ENCODE measurements around the gene KLHL42.
"Not testable (repeated sequence)": the region's sequence is repeated elsewhere in the genome, so short reads cannot be mapped to it uniquely, and the experiment has no call there.

KLHL42 gene

DNA sequence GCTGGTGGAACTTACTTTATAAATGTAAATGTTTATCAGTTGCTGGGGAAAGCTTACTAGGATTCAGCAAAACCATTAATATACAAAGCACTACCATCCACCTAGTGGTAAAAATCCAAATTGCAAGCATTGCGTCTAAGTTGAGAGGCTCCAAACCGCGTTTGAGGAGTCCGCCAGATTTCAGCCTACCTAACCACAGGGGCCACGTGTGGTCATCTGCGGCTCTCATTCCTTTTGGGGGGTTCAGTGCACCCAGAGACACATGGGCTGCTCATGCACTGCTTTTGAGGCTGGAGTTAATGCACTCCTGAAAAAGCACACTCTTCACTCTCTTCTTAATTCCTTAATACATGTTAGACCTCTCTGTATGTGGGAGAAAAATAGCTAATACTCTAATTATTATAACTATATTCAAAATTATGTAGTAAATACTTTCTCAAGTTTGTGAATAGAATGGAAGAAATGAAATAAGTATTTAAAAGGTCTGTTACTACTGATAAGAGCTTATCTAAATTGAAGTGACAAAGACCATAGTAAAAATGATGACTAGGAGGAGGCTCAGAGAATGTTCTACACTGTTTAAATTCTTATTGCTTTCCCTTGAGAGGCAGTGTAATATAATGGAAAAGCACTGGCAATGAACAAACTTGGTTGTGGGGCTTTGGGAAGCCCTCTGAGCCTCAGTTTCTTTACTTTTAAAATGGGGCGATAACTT, 41.4 kb downstream of the KLHL42 start:
- DNase-seq: peak; percentile 97

- no peak for DNase-seq
These were observed 42.2 kb downstream of the KLHL42 start for GRCh38 chr12:27822076-27822712.

DNA sequence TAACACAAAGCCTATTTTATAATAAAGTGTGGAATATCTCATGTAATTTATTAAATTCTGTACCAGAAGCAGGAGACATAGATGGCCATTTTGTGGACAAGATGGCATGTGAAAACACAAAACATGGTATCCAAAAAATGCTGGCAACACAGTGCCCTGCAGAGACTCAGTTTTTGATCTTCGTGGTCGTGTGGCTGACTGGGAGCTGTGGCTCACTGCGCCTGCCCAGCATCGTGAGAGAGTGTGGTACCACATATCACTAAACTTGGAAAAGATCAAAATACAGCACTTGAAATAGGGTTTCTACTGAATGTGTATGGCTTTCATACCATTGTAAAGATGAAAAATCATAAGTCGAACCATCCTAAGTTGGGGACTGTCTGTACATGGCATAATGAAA, 43.0 kb downstream of the KLHL42 start:
- DNase-seq: no peak

DNA sequence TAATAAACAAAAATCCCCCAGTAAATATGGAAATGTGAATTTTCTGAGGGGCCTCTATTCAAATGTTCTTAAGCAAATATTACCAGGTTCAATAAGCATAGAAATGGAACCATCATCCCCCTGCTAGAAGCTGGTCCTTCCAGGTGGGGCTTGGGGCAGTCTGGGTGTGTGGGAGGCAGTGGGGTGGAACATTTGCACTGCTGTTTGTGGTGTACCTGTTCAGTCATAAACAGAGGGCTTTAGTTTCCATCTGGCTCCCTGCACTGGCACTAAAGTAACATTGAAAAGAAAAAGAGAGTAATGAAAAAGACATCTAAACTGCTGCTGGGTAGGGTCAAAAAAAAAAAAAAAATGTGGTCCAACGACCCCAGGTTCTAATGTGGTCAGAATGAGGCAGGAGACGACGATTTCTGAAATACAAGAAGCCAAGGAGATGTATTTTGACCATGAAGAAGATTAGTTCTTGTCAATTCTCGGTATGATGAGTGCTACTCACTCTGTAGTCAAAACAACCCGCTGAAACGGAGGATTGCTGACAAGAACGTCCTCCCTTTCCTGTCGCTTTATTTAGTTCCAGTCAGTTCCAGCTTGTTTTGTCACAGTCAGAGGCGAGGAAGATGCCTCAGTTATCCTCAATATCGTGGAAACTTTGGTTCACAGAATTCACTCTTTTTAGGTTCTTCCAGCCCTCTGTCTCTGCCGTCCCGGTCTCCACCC, 44.3 kb downstream of the KLHL42 start:
- peak; percentile 47 for DNase-seq

DNA sequence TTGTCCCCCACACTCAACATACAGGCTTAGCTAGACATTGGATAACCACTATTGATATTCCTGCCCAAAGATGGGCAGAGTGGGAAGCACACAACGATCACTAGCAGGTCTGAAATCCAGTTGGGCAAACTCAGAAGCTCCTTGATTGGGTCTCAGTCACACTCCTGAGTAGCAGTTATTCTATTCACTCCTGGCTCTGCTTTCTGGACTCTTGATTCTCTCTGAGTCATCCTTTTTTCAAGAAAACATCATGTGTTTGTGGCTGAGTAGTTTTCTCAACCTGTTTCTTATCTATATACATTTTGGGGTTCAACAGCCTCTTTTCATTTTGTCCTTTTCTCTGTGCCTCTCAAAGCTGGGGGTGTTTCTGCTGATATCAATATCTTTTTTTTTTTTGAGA, 46.0 kb downstream of the KLHL42 start:
- no peak for DNase-seq

- DNase-seq: no peak
These were observed 48.2 kb downstream of the KLHL42 start for GRCh38 chr12:27828196-27828595.

GRCh38 chr12:27838543-27839185, 58.6 kb downstream of the KLHL42 start:
- DNase-seq: no peak

- DNase-seq: peak; percentile 43
These were observed 60.4 kb downstream of the KLHL42 start for GRCh38 chr12:27840229-27840999.

GRCh38 chr12:27841392-27841882, 61.4 kb downstream of the KLHL42 start:
- DNase-seq: no peak

DNA sequence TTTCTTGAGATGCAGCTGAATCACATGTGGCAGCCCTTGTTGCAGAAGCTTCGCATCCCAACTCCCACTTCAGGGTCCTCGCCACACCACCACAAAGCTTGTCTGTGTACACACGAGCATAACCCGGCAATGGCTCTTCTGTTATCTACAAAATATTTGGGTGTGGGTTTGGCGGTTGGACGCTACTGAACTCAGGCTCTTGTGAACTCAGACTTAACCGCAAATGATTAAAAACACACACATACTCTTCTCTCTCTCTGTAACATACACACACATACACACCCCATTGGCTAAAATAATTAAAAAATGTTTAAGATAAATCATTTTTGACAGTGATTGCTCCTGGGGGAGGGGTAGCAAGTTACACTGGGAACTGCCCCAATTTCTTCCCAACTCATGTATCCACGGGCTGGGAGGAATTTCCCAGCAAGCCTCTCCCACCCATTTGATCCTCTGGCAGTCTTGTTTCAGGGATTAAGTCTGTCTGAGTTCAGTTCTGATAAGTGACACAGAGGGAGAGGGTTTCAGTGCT, 63.7 kb downstream of the KLHL42 start:
- no peak for DNase-seq

DNA sequence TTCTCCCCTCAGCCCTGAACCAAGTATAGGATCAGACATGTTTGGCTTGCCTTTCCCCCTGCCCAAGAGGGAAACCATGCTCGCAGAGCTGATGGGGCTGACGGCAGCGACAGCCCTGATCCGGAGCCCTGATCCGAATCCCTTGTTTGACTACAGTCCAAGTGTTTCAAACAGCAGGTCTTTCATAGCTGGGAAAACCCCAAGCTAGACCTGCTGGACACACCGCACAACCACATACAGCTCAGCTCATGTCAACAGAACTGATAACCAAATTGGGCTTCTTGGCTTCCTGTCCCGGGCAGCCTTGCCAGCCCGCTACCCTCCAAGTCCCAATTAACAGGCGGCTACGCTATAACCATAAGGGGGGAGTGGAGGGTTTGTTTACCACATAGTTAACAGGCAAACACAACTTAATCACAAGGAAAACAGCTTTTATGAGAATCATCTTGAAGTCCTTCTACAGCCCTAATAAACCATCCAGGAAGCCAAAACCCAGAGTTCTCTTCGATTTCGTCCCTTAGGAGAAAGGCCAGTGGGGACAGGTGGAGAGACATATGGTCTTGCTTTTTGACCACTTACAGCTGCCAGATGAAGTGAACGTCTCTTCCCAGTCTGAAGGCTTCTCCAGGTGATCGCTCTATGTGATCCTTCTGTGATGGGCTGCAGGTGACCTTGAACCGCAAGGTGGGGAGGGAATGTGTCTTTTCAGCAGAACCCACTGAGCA, 64.5 kb downstream of the KLHL42 start:
- DNase-seq: no peak

DNA sequence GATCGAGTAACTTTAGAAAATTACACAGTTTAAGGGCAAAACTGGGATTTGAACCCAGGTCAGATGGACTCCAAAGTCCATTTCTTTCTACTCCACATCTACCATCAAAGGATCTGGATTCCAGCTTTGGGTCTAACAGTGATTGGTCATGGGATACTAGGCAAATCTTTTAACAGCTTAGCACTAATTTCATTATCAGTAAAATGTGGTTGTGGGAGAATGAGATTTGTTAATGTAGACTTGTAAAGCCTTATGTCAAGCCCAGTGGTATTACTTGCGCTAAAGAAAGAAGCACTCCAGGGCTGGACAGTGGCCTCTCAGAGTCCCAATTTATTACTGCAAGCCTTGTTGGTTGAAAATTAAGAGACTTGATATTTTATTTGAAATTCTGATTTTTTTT, 65.2 kb downstream of the KLHL42 start:
- no peak for DNase-seq

- DNase-seq: not testable (repeated sequence)
These were observed 65.7 kb downstream of the KLHL42 start for GRCh38 chr12:27845706-27846105.

GRCh38 chr12:27847293-27847692, 67.3 kb downstream of the KLHL42 start:
- DNase-seq: not testable (repeated sequence)

GRCh38 chr12:27851311-27851710, 71.3 kb downstream of the KLHL42 start:
- no peak for DNase-seq

GRCh38 chr12:27852117-27852516, 72.1 kb downstream of the KLHL42 start:
- no peak for DNase-seq

All from NCI-H2171 (cell line).